D721Med (cell line): ENCODE data around the gene EDDM3A.
"Not testable (repeated sequence)": the region's sequence is repeated elsewhere in the genome, so short reads cannot be mapped to it uniquely, and the experiment has no call there.

ENCODE experiments used
- DNase-seq: peaks from one replicate; pipeline ENCODE4 v3.0.0; 2011; ENCODE audit warnings: low spot score; ENCODE audit not compliant: insufficient read length
- FAIRE-seq: peaks from 2 replicates; lab custom pipeline; 2011; peaks lifted over from hg19 to GRCh38; lab: Jason Lieb, UNC
- TF ChIP-seq, protein P1 (sequence below): IDR thresholded peaks from 2 replicates; pipeline ENCODE4 v1.5.1; 2012; ENCODE audit warnings: mild to moderate bottlenecking, control low read depth; ENCODE audit not compliant: insufficient read depth; ENCODE audit errors: missing control alignments

EDDM3A gene

DNA sequence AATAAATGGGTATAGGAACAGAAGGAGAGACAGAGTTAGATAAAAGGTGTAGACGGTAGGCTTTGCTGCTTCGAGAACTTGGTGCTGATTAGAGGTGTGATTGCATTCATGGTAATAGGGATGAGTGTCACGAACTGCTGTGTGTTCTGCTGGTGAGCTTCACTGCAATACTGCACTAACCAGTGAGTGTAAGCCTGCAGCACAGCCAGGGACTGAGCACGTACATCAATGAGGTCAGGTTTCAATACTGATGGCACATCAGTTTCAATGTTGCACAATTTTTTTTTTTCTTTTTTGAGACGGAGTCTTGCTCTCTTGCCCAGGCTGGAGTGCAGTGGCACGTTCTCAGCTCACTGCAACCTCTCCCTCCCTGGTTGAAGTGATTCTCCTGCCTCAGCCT lies 24.9 kb upstream of the EDDM3A start:
- TF ChIP-seq, protein P1, sequence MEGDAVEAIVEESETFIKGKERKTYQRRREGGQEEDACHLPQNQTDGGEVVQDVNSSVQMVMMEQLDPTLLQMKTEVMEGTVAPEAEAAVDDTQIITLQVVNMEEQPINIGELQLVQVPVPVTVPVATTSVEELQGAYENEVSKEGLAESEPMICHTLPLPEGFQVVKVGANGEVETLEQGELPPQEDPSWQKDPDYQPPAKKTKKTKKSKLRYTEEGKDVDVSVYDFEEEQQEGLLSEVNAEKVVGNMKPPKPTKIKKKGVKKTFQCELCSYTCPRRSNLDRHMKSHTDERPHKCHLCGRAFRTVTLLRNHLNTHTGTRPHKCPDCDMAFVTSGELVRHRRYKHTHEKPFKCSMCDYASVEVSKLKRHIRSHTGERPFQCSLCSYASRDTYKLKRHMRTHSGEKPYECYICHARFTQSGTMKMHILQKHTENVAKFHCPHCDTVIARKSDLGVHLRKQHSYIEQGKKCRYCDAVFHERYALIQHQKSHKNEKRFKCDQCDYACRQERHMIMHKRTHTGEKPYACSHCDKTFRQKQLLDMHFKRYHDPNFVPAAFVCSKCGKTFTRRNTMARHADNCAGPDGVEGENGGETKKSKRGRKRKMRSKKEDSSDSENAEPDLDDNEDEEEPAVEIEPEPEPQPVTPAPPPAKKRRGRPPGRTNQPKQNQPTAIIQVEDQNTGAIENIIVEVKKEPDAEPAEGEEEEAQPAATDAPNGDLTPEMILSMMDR, result no peak
- FAIRE-seq (no peak), DNase-seq (no peak)

DNA sequence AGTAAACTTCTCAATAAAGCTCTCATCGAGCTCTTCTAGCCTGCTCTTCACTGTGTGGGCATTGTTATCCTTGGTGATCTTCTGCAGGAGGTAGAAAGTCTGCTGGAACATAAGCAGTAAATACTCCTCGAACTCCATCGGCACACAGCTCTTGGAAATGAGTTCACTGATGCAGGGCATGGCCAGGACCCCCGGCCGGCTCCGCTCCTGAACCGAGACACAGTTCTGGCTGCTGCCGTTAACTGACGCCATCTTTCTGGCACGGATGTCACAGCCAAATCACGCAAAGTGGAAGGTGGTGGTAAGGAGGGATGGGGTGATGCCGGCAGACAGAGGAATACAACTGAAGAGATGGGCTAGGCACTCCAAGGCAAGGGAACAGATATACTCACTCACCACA lies 23.7 kb upstream of the EDDM3A start:
- DNase-seq (no peak), FAIRE-seq (no peak)
- TF ChIP-seq, protein P1, result no peak

DNA sequence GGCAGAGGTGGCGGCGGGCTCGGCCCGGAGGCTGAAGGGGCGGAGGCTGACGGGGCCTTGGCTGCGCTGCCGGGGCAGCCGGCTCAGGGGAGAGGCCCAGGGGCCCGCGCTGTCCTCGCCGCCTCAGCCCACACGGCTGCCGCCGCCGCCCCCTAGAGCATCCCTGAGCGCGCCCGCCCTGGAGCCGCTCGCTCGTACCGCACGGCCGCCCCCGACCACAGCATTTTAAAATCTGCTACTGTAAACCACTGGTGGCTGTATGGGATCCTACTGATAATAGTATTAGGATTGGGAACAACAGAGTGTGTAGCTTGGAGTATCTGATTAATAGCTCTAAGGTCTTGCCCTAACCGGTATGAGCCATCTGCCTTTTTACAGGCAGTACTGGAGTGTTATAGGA lies 22.2 kb upstream of the EDDM3A start:
- DNase-seq (no peak), FAIRE-seq (no peak)
- TF ChIP-seq, protein P1, result no peak

DNA sequence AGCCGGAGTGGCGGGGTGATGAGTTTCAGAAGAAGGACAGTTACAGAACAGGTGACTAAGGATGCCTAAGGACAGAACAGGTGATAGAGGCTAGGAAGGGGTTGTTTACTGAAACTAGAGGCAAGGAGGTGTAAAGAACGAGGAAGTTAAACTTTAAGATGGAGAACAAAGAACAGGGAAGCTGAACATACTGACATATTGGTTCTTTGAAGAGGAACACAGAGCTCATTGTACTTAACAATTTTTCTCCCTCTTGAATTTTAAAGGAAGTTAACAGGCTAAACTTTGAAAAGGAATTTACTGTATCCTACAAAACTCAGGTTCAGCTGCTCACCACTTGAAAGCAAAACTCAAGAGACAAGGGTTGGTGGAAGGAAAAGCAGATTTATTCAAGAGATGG lies 19.6 kb upstream of the EDDM3A start:
- DNase-seq, FAIRE-seq: not testable (repeated sequence)

DNA sequence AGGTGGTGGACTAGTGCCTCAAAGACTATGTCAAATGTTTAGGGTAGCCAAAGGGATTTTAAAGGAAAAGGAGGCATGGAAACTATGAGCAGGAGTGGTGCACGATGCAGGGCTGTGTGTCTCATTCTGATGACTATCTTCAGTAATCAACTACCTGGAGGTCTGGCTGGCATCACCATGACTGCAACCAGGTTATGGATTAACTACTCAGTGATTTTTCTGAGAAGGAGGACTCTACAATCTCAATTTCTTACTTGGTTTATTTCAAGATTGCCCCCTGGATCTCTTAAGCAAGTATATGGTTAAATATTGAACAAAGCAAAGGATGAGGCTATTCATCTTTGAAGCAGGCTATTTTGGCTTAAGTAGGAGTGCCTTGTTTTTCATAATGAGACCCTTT lies 19.2 kb upstream of the EDDM3A start:
- FAIRE-seq, result no peak
- DNase-seq, result no peak
- TF ChIP-seq, protein P1, result no peak

DNA sequence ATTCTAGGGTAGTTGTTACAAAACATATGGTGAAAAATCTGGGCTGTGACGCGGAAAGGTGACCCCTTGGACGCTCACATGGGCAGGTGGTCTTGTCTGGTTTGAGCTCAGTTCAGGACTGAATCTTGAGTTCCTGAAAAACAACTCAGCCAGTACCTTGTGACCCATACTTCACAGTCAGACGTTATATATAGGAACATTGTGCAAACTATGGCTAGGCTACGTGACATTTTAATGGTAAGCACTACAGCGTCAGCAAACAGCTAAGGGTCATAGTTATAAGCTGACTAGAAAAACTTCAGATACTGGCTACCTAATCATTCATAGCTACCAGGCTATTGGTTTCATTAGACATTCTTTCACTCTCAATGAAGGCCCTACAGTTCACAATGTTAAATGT lies 14.8 kb upstream of the EDDM3A start:
- TF ChIP-seq, protein P1, result no peak
- no peak for DNase-seq
- no peak for FAIRE-seq

DNA sequence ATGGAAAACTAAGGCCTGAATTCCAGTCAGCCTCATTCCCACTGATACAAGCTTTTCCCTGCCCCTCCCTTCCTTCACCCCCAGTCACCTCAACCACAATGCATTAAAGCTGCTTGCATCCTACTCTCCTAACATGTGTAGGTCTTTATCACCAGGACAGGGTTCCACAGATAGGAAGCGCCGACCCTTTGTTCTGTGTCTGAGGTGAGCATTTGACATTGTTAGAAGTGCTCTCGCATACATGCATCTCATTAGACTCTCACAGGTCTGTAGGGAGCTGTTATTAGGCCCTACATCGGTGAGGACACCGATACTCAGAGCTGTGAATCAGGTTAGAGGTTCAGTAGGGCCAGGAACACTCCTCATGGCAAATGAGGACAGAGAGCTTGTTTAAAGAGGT lies 13.2 kb upstream of the EDDM3A start:
- TF ChIP-seq, protein P1, result no peak
- no peak for DNase-seq
- no peak for FAIRE-seq

DNA sequence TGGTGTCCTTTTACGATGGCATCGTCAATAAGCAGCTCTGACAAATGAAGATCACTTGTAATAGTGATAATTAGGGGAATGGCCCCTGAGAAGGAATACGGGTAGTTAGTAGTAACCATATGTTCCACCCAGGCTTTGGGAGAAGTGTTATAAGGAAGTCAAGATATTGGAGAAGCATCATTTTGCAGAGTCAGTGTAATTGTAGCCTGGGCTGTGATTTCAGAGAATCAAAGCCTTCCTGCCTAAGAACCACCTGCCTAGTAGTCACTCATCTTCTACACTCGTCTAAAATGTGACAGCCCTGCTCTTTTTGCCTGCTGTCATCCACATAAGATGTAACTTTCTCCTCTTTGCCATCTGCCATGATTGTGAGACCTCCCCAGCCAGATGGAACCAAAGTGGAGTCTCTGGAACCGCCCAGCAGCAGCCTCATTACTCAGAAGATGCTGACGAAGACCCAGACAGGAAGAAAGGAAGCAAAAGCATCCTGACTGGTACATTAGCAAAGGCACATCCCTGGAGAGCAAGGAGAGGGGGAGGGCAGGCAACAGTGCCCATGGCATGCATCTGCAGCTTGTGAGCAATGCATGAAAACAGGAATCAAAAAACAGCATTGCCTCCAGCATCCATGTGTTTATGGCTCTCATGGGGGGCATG lies 12.6 kb upstream of the EDDM3A start:
- DNase-seq, result no peak
- TF ChIP-seq, protein P1, result no peak
- no peak for FAIRE-seq
